GM08714 (cell line): Measurements from ENCODE around the gene NFASC.

ENCODE experiments used
- H3K4me3 ChIP-seq: fragments of 200-500 bp; sonication (Bioruptor generic); 2 replicates; pipeline ENCODE4 v1.5.1; 2014; ENCODE audit warnings: mild to moderate bottlenecking, low read length, inconsistent platforms
- ZNF274 ChIP-seq: IDR thresholded peaks from 2 replicates; pipeline ENCODE4 v1.6.1; 2012; ENCODE audit warnings: mild to moderate bottlenecking, low read depth, low read length

NFASC gene

GRCh38 chr1:205016075-205016474, 145.4 kb downstream of the NFASC start:
- no peak for TF ChIP-seq ZNF274
- H3K4me3 ChIP-seq = no peak overlapping the region

- no peak for TF ChIP-seq ZNF274
- no peak overlapping the region for H3K4me3 ChIP-seq
Observed at GRCh38 chr1:205016584-205016983, 145.9 kb downstream of the NFASC start.

- no peak for TF ChIP-seq ZNF274
- H3K4me3 ChIP-seq = no peak overlapping the region
Observed at GRCh38 chr1:205017001-205017400, 146.3 kb downstream of the NFASC start.

- H3K4me3 ChIP-seq = no peak overlapping the region
- no peak for TF ChIP-seq ZNF274
Observed at GRCh38 chr1:205017766-205018165, 147.1 kb downstream of the NFASC start.

GRCh38 chr1:205018381-205018780, 147.7 kb downstream of the NFASC start:
- no peak for TF ChIP-seq ZNF274
- H3K4me3 ChIP-seq = no peak overlapping the region

- H3K4me3 ChIP-seq = no peak overlapping the region
- no peak for TF ChIP-seq ZNF274
Observed at GRCh38 chr1:205020466-205020865, 149.8 kb downstream of the NFASC start.

GRCh38 chr1:205024679-205025078, 154.0 kb downstream of the NFASC start:
- TF ChIP-seq ZNF274 = no peak
- H3K4me3 ChIP-seq = no peak overlapping the region

- no peak for TF ChIP-seq ZNF274
- H3K4me3 ChIP-seq = no peak overlapping the region
Observed at GRCh38 chr1:205025239-205025638, 154.6 kb downstream of the NFASC start.

GRCh38 chr1:205026181-205026580, 155.5 kb downstream of the NFASC start:
- TF ChIP-seq ZNF274 = no peak
- no peak overlapping the region for H3K4me3 ChIP-seq

GRCh38 chr1:205028390-205028789, 157.7 kb downstream of the NFASC start:
- TF ChIP-seq ZNF274 = no peak
- H3K4me3 ChIP-seq = no peak overlapping the region

GRCh38 chr1:205028924-205029323, 158.3 kb downstream of the NFASC start:
- no peak overlapping the region for H3K4me3 ChIP-seq
- no peak for TF ChIP-seq ZNF274

GRCh38 chr1:205030241-205030640, 159.6 kb downstream of the NFASC start:
- no peak for TF ChIP-seq ZNF274
- H3K4me3 ChIP-seq = no peak overlapping the region

- H3K4me3 ChIP-seq = no peak overlapping the region
- no peak for TF ChIP-seq ZNF274
Observed at GRCh38 chr1:205030896-205031295, 160.2 kb downstream of the NFASC start.

GRCh38 chr1:205032508-205032907, 161.8 kb downstream of the NFASC start:
- H3K4me3 ChIP-seq = no peak overlapping the region
- no peak for TF ChIP-seq ZNF274

GRCh38 chr1:205037539-205037938, 166.9 kb downstream of the NFASC start:
- no peak for TF ChIP-seq ZNF274

GRCh38 chr1:205038132-205038786, 167.6 kb downstream of the NFASC start:
- no peak overlapping the region for H3K4me3 ChIP-seq
- no peak for TF ChIP-seq ZNF274

More at GRCh38 chr1:205037539-205037938, 166.9 kb downstream of the NFASC start:
- no peak overlapping the region for H3K4me3 ChIP-seq
